Spleen (tissue), 7 donors: Measurements from ENCODE around the gene C1QL1.
A peak's percentile ranks its signal among the peaks of the same experiment; 100 is the strongest.

ENCODE experiments used
- POLR2A ChIP-seq, 3 donors: fragments of 450-650 bp; IDR thresholded peaks; one replicate each; pipeline ENCODE4 v1.5.1; 2017; ENCODE audit warnings: antibody characterized with exemption in 3 of 3, mild to moderate bottlenecking in 1 of 3
- POLR2AphosphoS5 ChIP-seq, 3 donors: sonication (generic); formaldehyde crosslinking; IDR thresholded peaks; one replicate each; pipeline ENCODE4 v1.5.1; 2017; ENCODE audit warnings: antibody characterized with exemption in 3 of 3
- TF ChIP-seq, protein P1 (sequence below), 11 experiments: fragments of 200-600 bp in 7 of 11; fragments of 450-650 bp in 4 of 11; sonication (generic) in 4 of 11; IDR thresholded peaks in 8 of 11; conservative IDR thresholded peaks in 3 of 11; 1 replicate in 7 of 11; 2 replicates in 4 of 11; pipeline versions ENCODE4 v1.4.0 to v1.8.0; 2016 to 2021; ENCODE audit warnings: antibody characterized with exemption in 11 of 11, inconsistent platforms in 4 of 11, mild to moderate bottlenecking in 1 of 11
- donor health status: DM: no; HTN: no; CAD: no; lungs with moderate emphysema.
- donor health status: DM: no; HTN: no; CAD: no.
- donor health status: DM: no; HTN: no; CAD: no.

GRCh38 chr17:44947461-44948314, 20.4 kb downstream of the C1QL1 start, which contains the start of gene KIF18B:
- TF ChIP-seq, protein P1, sequence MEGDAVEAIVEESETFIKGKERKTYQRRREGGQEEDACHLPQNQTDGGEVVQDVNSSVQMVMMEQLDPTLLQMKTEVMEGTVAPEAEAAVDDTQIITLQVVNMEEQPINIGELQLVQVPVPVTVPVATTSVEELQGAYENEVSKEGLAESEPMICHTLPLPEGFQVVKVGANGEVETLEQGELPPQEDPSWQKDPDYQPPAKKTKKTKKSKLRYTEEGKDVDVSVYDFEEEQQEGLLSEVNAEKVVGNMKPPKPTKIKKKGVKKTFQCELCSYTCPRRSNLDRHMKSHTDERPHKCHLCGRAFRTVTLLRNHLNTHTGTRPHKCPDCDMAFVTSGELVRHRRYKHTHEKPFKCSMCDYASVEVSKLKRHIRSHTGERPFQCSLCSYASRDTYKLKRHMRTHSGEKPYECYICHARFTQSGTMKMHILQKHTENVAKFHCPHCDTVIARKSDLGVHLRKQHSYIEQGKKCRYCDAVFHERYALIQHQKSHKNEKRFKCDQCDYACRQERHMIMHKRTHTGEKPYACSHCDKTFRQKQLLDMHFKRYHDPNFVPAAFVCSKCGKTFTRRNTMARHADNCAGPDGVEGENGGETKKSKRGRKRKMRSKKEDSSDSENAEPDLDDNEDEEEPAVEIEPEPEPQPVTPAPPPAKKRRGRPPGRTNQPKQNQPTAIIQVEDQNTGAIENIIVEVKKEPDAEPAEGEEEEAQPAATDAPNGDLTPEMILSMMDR (IDR thresholded peaks at IDR 0.05 in 8 of 11, conservative IDR thresholded peaks at IDR 0.05 in 3 of 11), result peak in 4 of 11 experiments; percentile 5 to 25 (median 22)
- TF ChIP-seq POLR2A (IDR thresholded peaks at IDR 0.05) (peak in 2 of 3 donors; percentile 45 to 47), POLR2AphosphoS5 (IDR thresholded peaks at IDR 0.05) (peak; percentile 88 to 97 (median 95))
